Activated naive CD4-positive, alpha-beta T cell treated with anti-CD3 and anti-CD28 coated beads, Interleukin-2, amount 10 ng/mL, durations not matched to agents 7 days and 5 days (primary cell): ENCODE measurements around the gene NAA16.
"Not testable (repeated sequence)": the region's sequence is repeated elsewhere in the genome, so short reads cannot be mapped to it uniquely, and the experiment has no call there.

Experiments used
- CTCF ChIA-PET: fragments of 350-600 bp; sonication (Branson Sonifier 250); formaldehyde crosslinking; loops from one replicate; lab custom pipeline; 2021; ENCODE audit warnings: antibody characterized with exemption; lab: Charles Lee
- DNase-seq: peaks from one replicate; pipeline ENCODE4 v3.0.0-alpha.2; 2020
- H3K27ac Mint-ChIP-seq: one replicate; pipeline ENCODE4 v1.8.0; 2021; ENCODE audit warnings: mild to moderate bottlenecking, moderate library complexity, mixed read lengths
- H3K27me3 Mint-ChIP-seq: one replicate; pipeline ENCODE4 v1.8.0; 2021; ENCODE audit warnings: mild to moderate bottlenecking, mixed read lengths
- H3K36me3 Mint-ChIP-seq: one replicate; pipeline ENCODE4 v1.8.0; 2021; ENCODE audit warnings: mixed read lengths
- H3K4me1 Mint-ChIP-seq: one replicate; pipeline ENCODE4 v1.8.0; 2021; ENCODE audit warnings: mixed read lengths
- H3K4me3 Mint-ChIP-seq: one replicate; pipeline ENCODE4 v1.8.0; 2021; ENCODE audit warnings: mild to moderate bottlenecking, moderate library complexity, mixed read lengths
- H3K9me3 Mint-ChIP-seq: one replicate; pipeline ENCODE4 v1.8.0; 2021; ENCODE audit warnings: mixed read lengths

Gene NAA16

GRCh38 chr13:41418731-41419130 is 107.7 kb downstream of the NAA16 start:
- H3K9me3 Mint-ChIP-seq, result no peaks in the 10 kb centered on the region

GRCh38 chr13:41419206-41419605 is 108.1 kb downstream of the NAA16 start:
- Mint-ChIP-seq H3K36me3 (no peaks in the 10 kb centered on the region), H3K9me3 (no peaks in the 10 kb centered on the region), H3K4me3 (no peak overlapping the region), H3K4me1 (no peaks in the 10 kb centered on the region), H3K27ac (no peak overlapping the region), H3K27me3 (peaks cover 4% of the 10 kb centered on the region)
- no peak for DNase-seq
- CTCF ChIA-PET, result no interaction called here

More at GRCh38 chr13:41418731-41419130, 107.7 kb downstream of the NAA16 start:
- CTCF ChIA-PET, result no interaction called here
- H3K4me1 Mint-ChIP-seq, result no peaks in the 10 kb centered on the region
- H3K36me3 Mint-ChIP-seq, result no peaks in the 10 kb centered on the region
- H3K4me3 Mint-ChIP-seq, result no peak overlapping the region
- H3K27ac Mint-ChIP-seq, result no peak overlapping the region
- DNase-seq, result no peak
- peaks cover 4% of the 10 kb centered on the region for H3K27me3 Mint-ChIP-seq

- no peaks in the 10 kb centered on the region for H3K36me3 Mint-ChIP-seq
- H3K4me1 Mint-ChIP-seq, result no peaks in the 10 kb centered on the region
- no peak for DNase-seq
- peaks cover 4% of the 10 kb centered on the region for H3K27me3 Mint-ChIP-seq
- no peak overlapping the region for H3K27ac Mint-ChIP-seq
- no peak overlapping the region for H3K4me3 Mint-ChIP-seq
- CTCF ChIA-PET, result interaction anchor here (1.3 kb wide), 2 partner anchors 11 to 233 kb away, joined by 3 read pairs; no protein-coding TSS in a partner anchor
- no peaks in the 10 kb centered on the region for H3K9me3 Mint-ChIP-seq
Measured at GRCh38 chr13:41420146-41420545, 109.1 kb downstream of the NAA16 start.

- CTCF ChIA-PET, result interaction anchor here (1.3 kb wide), 1 partner anchor 12 kb away, joined by 3 read pairs; no protein-coding TSS in a partner anchor
- H3K27me3 Mint-ChIP-seq, H3K27ac Mint-ChIP-seq, H3K36me3 Mint-ChIP-seq, H3K4me3 Mint-ChIP-seq, H3K9me3 Mint-ChIP-seq, H3K4me1 Mint-ChIP-seq, DNase-seq: not testable (repeated sequence)
Measured at GRCh38 chr13:41421330-41421729, 110.3 kb downstream of the NAA16 start.

GRCh38 chr13:41421983-41422382 is 110.9 kb downstream of the NAA16 start:
- H3K4me1 Mint-ChIP-seq, CTCF ChIA-PET, H3K36me3 Mint-ChIP-seq, H3K27me3 Mint-ChIP-seq, H3K27ac Mint-ChIP-seq, DNase-seq, H3K4me3 Mint-ChIP-seq, H3K9me3 Mint-ChIP-seq: not testable (repeated sequence)

GRCh38 chr13:41423259-41423658 is 112.2 kb downstream of the NAA16 start:
- not testable (repeated sequence) for H3K27me3 Mint-ChIP-seq

GRCh38 chr13:41424675-41425074 is 113.6 kb downstream of the NAA16 start:
- H3K36me3 Mint-ChIP-seq, H3K9me3 Mint-ChIP-seq, DNase-seq, H3K4me1 Mint-ChIP-seq, H3K4me3 Mint-ChIP-seq, H3K27me3 Mint-ChIP-seq, H3K27ac Mint-ChIP-seq, CTCF ChIA-PET: not testable (repeated sequence)

More at GRCh38 chr13:41423259-41423658, 112.2 kb downstream of the NAA16 start:
- H3K9me3 Mint-ChIP-seq, H3K36me3 Mint-ChIP-seq, H3K27ac Mint-ChIP-seq, H3K4me3 Mint-ChIP-seq, DNase-seq, CTCF ChIA-PET, H3K4me1 Mint-ChIP-seq: not testable (repeated sequence)

- H3K4me3 Mint-ChIP-seq, result no peak overlapping the region
- CTCF ChIA-PET, result no interaction called here
- H3K9me3 Mint-ChIP-seq, result no peaks in the 10 kb centered on the region
- H3K27ac Mint-ChIP-seq, result no peak overlapping the region
- peaks cover 4% of the 10 kb centered on the region for H3K4me1 Mint-ChIP-seq
- H3K27me3 Mint-ChIP-seq, result peaks cover 4% of the 10 kb centered on the region
- no peaks in the 10 kb centered on the region for H3K36me3 Mint-ChIP-seq
- DNase-seq, result peak; percentile 50
Measured at GRCh38 chr13:41426047-41426446, 115.0 kb downstream of the NAA16 start.
